Prostate gland (tissue), 2 donors: Measurements from ENCODE around the gene ATG4B. TPM values are rescaled to one million over a fixed set of nuclear protein-coding genes. Genes with fewer than 3 reads are reported as not detected.

ENCODE experiments used
- DNase-seq: peaks from one replicate; pipeline ENCODE4 v3.0.0-alpha.2; 2019; ENCODE audit warnings: low spot score
- H3K27ac ChIP-seq, 2 donors: fragments of 200-600 bp; sonication (generic); 2 replicates each; pipeline ENCODE4 v1.5.1; 2017 to 2019
- H3K27me3 ChIP-seq: fragments of 200-600 bp; sonication (generic); replicated peaks from 2 replicates; pipeline ENCODE4 v1.5.1; 2019; ENCODE audit not compliant: insufficient read depth
- H3K36me3 ChIP-seq, 2 donors: fragments of 200-600 bp; sonication (generic); 1 replicate in 1 of 2; 2 replicates in 1 of 2; pipeline versions ENCODE4 v1.5.1 to v1.8.1; 2017 to 2019
- H3K4me1 ChIP-seq: fragments of 200-600 bp; sonication (generic); replicated peaks from 2 replicates; pipeline ENCODE4 v1.5.1; 2019
- H3K4me3 ChIP-seq, 2 donors: fragments of 200-600 bp; sonication (generic); 2 replicates each; pipeline ENCODE4 v1.5.1; 2017 to 2019
- H3K9me3 ChIP-seq: fragments of 200-600 bp; sonication (generic); 2 replicates; pipeline ENCODE4 v1.5.1; 2017
- CTCF ChIP-seq, 4 experiments: fragments of 200-600 bp in 2 of 4; fragments of 450-650 bp in 2 of 4; sonication (generic) in 2 of 4; IDR thresholded peaks; 1 replicate in 3 of 4; 2 replicates in 1 of 4; pipeline ENCODE4 v1.5.1; 2016 to 2019; ENCODE audit warnings: antibody characterized with exemption in 4 of 4, mild to moderate bottlenecking in 2 of 4, moderate library complexity in 2 of 4
- POLR2A ChIP-seq: fragments of 450-650 bp; IDR thresholded peaks from one replicate; pipeline ENCODE4 v1.6.1; 2016; ENCODE audit warnings: antibody characterized with exemption, mild to moderate bottlenecking
- POLR2AphosphoS5 ChIP-seq: sonication (generic); formaldehyde crosslinking; IDR thresholded peaks from one replicate; pipeline ENCODE4 v1.6.1; 2017; ENCODE audit warnings: antibody characterized with exemption
- WGBS: methylation state at CpG from one replicate; pipeline ENCODE4 v1.1.5; 2018; 5-methylcytosine and 5-hydroxymethylcytosine counted together
- intact Hi-C: fragments of 100-400 bp; cut with DNase I; formaldehyde crosslinking; loops from one replicate; pipeline ENCODE4 v1.14.2; 2022
- total RNA-seq, 2 donors: library from RNA; depleted of rRNA; stranded (reverse); fragments of >200 nt; gene quantifications; one replicate each; pipeline ENCODE4 v1.1.0, GENCODE V29; 2016

ATG4B gene
- total RNA-seq, 2 donors from 2014 or later, result 63.9 to 162 TPM

GRCh38 chr2:241617431-241618154 lies 19.9 kb upstream of the ATG4B start:
- Histone ChIP-seq H3K36me3 (no peaks in the 10 kb centered on the region), H3K27ac (peak overlapping the region; percentile 56 to 67), H3K27me3 (no peaks in the 10 kb centered on the region), H3K9me3 (no peaks in the 10 kb centered on the region), H3K4me1 (peaks cover 2% of the 10 kb centered on the region), H3K4me3 (peak overlapping the region; percentile 3 to 24)
- TF ChIP-seq POLR2A (no peak), POLR2AphosphoS5 (peak; percentile 73)
- peak; percentile 33 for DNase-seq
- 53% methylated on average over 15 of the region's 15 CpGs for whole genome bisulfite sequencing
- intact Hi-C loops, result no loop called here

GRCh38 chr2:241618296-241618805 lies 19.1 kb upstream of the ATG4B start:
- no peaks in the 10 kb centered on the region for H3K9me3 ChIP-seq
- H3K27ac ChIP-seq, result peak overlapping the region; percentile 56 to 67
- H3K4me1 ChIP-seq, result no peaks in the 10 kb centered on the region
- no peaks in the 10 kb centered on the region for H3K27me3 ChIP-seq
- DNase-seq, result no peak
- intact Hi-C loops, result no loop called here
- H3K4me3 ChIP-seq, result no peak overlapping the region
- H3K36me3 ChIP-seq, result no peaks in the 10 kb centered on the region
- 84% methylated on average over 5 of the region's 5 CpGs for WGBS
- TF ChIP-seq CTCF (IDR thresholded peaks at IDR 0.05) (no peak), POLR2AphosphoS5 (no peak), POLR2A (no peak)

- 96% methylated on average over 11 of the region's 11 CpGs for WGBS
- no peak overlapping the region for H3K4me3 ChIP-seq
- H3K4me1 ChIP-seq, result no peaks in the 10 kb centered on the region
- H3K27ac ChIP-seq, result no peak overlapping the region
- no peaks in the 10 kb centered on the region for H3K27me3 ChIP-seq
- intact Hi-C loops, result no loop called here
- no peaks in the 10 kb centered on the region for H3K36me3 ChIP-seq
- DNase-seq, result no peak
- no peak for TF ChIP-seq POLR2A
- no peak for TF ChIP-seq CTCF (IDR thresholded peaks at IDR 0.05)
- no peak for TF ChIP-seq POLR2AphosphoS5
- H3K9me3 ChIP-seq, result no peaks in the 10 kb centered on the region
Observed at GRCh38 chr2:241618829-241619228, 18.7 kb upstream of the ATG4B start.

GRCh38 chr2:241619597-241620418 lies 17.7 kb upstream of the ATG4B start:
- H3K36me3 ChIP-seq, result no peaks in the 10 kb centered on the region
- no peak for TF ChIP-seq POLR2AphosphoS5
- no peak for TF ChIP-seq CTCF (IDR thresholded peaks at IDR 0.05)
- no peak for TF ChIP-seq POLR2A
- H3K27ac ChIP-seq, result no peak overlapping the region
- DNase-seq, result no peak
- H3K4me1 ChIP-seq, result no peaks in the 10 kb centered on the region
- no peak overlapping the region for H3K4me3 ChIP-seq
- WGBS, result 95% methylated on average over 20 of the region's 20 CpGs
- H3K9me3 ChIP-seq, result no peaks in the 10 kb centered on the region
- intact Hi-C loops, result no loop called here
- no peaks in the 10 kb centered on the region for H3K27me3 ChIP-seq

- Histone ChIP-seq H3K36me3 (no peaks in the 10 kb centered on the region), H3K9me3 (no peaks in the 10 kb centered on the region), H3K4me3 (no peak overlapping the region), H3K27ac (no peak overlapping the region), H3K27me3 (no peaks in the 10 kb centered on the region), H3K4me1 (no peaks in the 10 kb centered on the region)
- DNase-seq, result no peak
- WGBS, result 95% methylated on average over 6 of the region's 6 CpGs
- intact Hi-C loops, result no loop called here
- no peak for TF ChIP-seq POLR2A
- no peak for TF ChIP-seq POLR2AphosphoS5
- TF ChIP-seq CTCF (IDR thresholded peaks at IDR 0.05), result no peak
Observed at GRCh38 chr2:241620419-241620769, 17.1 kb upstream of the ATG4B start.
